Fibroblast of lung (primary cell): ENCODE results near the gene SLC28A1.

Source experiments
- CTCF ChIP-seq, 2 donors: IDR thresholded peaks in 1 of 2; conservative IDR thresholded peaks in 1 of 2; 1 replicate in 1 of 2; 2 replicates in 1 of 2; pipeline ENCODE4 v1.5.1; 2011 to 2012; ENCODE audit warnings: low read length in 2 of 2, control low read depth in 1 of 2, inconsistent platforms in 1 of 2, low read depth in 1 of 2, mild to moderate bottlenecking in 1 of 2
- EZH2 ChIP-seq: IDR thresholded peaks from 2 replicates; pipeline ENCODE4 v1.5.1; 2012; ENCODE audit warnings: low read length, control low read depth, mild to moderate bottlenecking; ENCODE audit errors: missing control alignments

GRCh38 chr15:84960391-84961113 is 76.1 kb downstream of the SLC28A1 start:
- TF ChIP-seq CTCF (conservative IDR thresholded peaks at IDR 0.05 in 1 of 2, IDR thresholded peaks at IDR 0.05 in 1 of 2; ENCODE audit: low read depth in 1 of 2, low read length in 2 of 2), result no peak
- no peak for TF ChIP-seq EZH2
